ENCODE measurements around the gene ABI1. TPM values are rescaled to one million over a fixed set of nuclear protein-coding genes. Genes with fewer than 3 reads are reported as not detected.
A peak's percentile ranks its signal among the peaks of the same experiment; 100 is the strongest.
"Not testable (repeated sequence)": the region's sequence is repeated elsewhere in the genome, so short reads cannot be mapped to it uniquely, and the experiment has no call there.

The ABI1 gene
- total RNA-seq, 1 donor from 2014 or later: 43.1 TPM

GRCh38 chr10:26857991-26858706 lies 2.6 kb downstream of the ABI1 start:
- peaks cover 27% of the 10 kb centered on the region for H4K20me1 ChIP-seq (ENCODE audit: low read depth)
- H3K36me3 ChIP-seq: no peaks in the 10 kb centered on the region
- H3K27ac ChIP-seq: no peak overlapping the region
- Mint-ChIP-seq H3K4me3 (peak overlapping the region; percentile 97), H3K9me3 (peaks cover 2% of the 10 kb centered on the region), H3K27me3 (ENCODE audit: insufficient read depth, low read depth) (no peaks in the 10 kb centered on the region), H3K27ac (no peak overlapping the region), H3K36me3 (peaks cover 4% of the 10 kb centered on the region), H3K4me1 (peaks cover 16% of the 10 kb centered on the region)
- no peak overlapping the region for H3K9ac ChIP-seq
- H3K27me3 ChIP-seq: no peaks in the 10 kb centered on the region
- H3K4me1 ChIP-seq: peaks cover 8% of the 10 kb centered on the region
- no peak overlapping the region for H2AFZ ChIP-seq (replicated peaks)
- peak overlapping the region; percentile 83 for H3K4me2 ChIP-seq
- peaks cover 75% of the 10 kb centered on the region for H3K79me2 ChIP-seq (ENCODE audit: low read depth)
- H3F3A ChIP-seq (ENCODE audit: low read depth): peaks cover 7% of the 10 kb centered on the region
- H3K9me3 ChIP-seq (ENCODE audit: low read depth): no peaks in the 10 kb centered on the region
- TF ChIP-seq, protein P1, sequence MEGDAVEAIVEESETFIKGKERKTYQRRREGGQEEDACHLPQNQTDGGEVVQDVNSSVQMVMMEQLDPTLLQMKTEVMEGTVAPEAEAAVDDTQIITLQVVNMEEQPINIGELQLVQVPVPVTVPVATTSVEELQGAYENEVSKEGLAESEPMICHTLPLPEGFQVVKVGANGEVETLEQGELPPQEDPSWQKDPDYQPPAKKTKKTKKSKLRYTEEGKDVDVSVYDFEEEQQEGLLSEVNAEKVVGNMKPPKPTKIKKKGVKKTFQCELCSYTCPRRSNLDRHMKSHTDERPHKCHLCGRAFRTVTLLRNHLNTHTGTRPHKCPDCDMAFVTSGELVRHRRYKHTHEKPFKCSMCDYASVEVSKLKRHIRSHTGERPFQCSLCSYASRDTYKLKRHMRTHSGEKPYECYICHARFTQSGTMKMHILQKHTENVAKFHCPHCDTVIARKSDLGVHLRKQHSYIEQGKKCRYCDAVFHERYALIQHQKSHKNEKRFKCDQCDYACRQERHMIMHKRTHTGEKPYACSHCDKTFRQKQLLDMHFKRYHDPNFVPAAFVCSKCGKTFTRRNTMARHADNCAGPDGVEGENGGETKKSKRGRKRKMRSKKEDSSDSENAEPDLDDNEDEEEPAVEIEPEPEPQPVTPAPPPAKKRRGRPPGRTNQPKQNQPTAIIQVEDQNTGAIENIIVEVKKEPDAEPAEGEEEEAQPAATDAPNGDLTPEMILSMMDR (IDR thresholded peaks at IDR 0.05): no peak
- TF ChIP-seq EZH2 (IDR thresholded peaks at IDR 0.05): no peak
- no peak for TF ChIP-seq EZH2phosphoT487 (IDR thresholded peaks at IDR 0.05)
- H3K4me3 ChIP-seq: peak overlapping the region; percentile 96
- no peak for DNase-seq (ENCODE audit: low spot score)

DNA sequence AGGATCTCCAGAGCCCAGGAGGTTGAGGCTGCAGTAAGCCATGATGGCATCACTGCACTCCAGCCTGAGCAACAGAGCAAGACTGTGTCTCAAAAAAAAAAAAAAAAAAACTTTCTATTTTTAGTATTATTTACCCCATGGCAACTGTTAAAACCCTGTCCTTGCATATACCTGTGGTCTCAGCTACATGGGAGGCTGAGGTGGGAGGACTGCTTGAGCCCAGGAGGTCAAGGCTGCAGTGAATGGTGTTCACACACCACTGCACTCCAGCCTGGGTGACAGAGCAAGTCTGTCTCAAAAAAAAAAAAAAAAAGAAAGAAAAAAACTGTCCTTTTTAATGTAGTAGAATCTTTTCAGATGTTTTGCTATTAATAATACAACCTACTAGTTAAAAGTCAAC lies 3.2 kb downstream of the ABI1 start:
- not testable (repeated sequence) for H3K4me2 ChIP-seq; H3K27ac ChIP-seq; DNase-seq (ENCODE audit: low spot score); H3K36me3 ChIP-seq; H3K36me3 Mint-ChIP-seq; H3K27me3 ChIP-seq; H3K9me3 ChIP-seq (ENCODE audit: low read depth); H3K4me3 Mint-ChIP-seq; H3K9ac ChIP-seq; H3K27me3 Mint-ChIP-seq (ENCODE audit: insufficient read depth, low read depth); H3K27ac Mint-ChIP-seq; H3K4me3 ChIP-seq; H3K4me1 ChIP-seq; H3F3A ChIP-seq (ENCODE audit: low read depth); H2AFZ ChIP-seq (replicated peaks); H3K9me3 Mint-ChIP-seq
- peaks cover 16% of the 10 kb centered on the region for H3K4me1 Mint-ChIP-seq
- Histone ChIP-seq H3K79me2 (ENCODE audit: low read depth) (peaks cover 81% of the 10 kb centered on the region), H4K20me1 (ENCODE audit: low read depth) (peaks cover 27% of the 10 kb centered on the region)

GRCh38 chr10:26855186-26855585 lies 5.6 kb downstream of the ABI1 start:
- no peaks in the 10 kb centered on the region for H3K27me3 Mint-ChIP-seq (ENCODE audit: insufficient read depth, low read depth)

DNA sequence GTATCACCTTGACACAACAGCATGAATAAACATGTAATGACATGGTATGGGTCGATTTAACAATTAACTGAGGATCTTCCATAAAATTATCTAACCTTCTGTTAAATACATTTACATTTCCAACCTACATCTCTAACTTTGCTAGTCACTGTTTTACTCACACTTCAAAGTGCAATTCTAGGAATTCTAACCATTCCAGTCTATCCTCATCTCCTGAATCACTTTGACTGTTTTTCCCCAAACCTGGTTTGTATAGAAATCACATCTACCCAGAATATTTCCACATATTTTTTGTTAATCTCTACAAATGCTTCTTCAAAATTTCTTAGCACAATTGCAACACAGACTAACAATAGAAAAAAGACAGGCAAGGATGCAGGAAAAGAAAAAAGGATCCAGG lies 6.2 kb downstream of the ABI1 start:
- Histone ChIP-seq H2AFZ (replicated peaks) (no peak overlapping the region), H3F3A (ENCODE audit: low read depth) (peaks cover 8% of the 10 kb centered on the region), H3K4me3 (no peak overlapping the region), H3K79me2 (ENCODE audit: low read depth) (peaks cover 99% of the 10 kb centered on the region), H4K20me1 (ENCODE audit: low read depth) (peaks cover 37% of the 10 kb centered on the region), H3K4me2 (no peak overlapping the region), H3K4me1 (peaks cover 20% of the 10 kb centered on the region), H3K36me3 (no peaks in the 10 kb centered on the region), H3K27ac (no peak overlapping the region), H3K9ac (no peak overlapping the region), H3K27me3 (no peaks in the 10 kb centered on the region), H3K9me3 (ENCODE audit: low read depth) (no peaks in the 10 kb centered on the region)
- no peak for DNase-seq (ENCODE audit: low spot score)
- no peaks in the 10 kb centered on the region for H3K27me3 Mint-ChIP-seq (ENCODE audit: insufficient read depth, low read depth)
- H3K4me3 Mint-ChIP-seq: no peak overlapping the region
- H3K36me3 Mint-ChIP-seq: peaks cover 4% of the 10 kb centered on the region
- H3K4me1 Mint-ChIP-seq: peaks cover 18% of the 10 kb centered on the region
- peaks cover 2% of the 10 kb centered on the region for H3K9me3 Mint-ChIP-seq
- no peak overlapping the region for H3K27ac Mint-ChIP-seq
- TF ChIP-seq, protein P1 (IDR thresholded peaks at IDR 0.05): no peak
- TF ChIP-seq EZH2 (IDR thresholded peaks at IDR 0.05) (no peak), EZH2phosphoT487 (IDR thresholded peaks at IDR 0.05) (no peak)

More at GRCh38 chr10:26855186-26855585, 5.6 kb downstream of the ABI1 start:
- Histone ChIP-seq H3K4me3 (no peak overlapping the region), H2AFZ (replicated peaks) (no peak overlapping the region), H3K27me3 (no peaks in the 10 kb centered on the region), H3K4me1 (peaks cover 20% of the 10 kb centered on the region), H3F3A (ENCODE audit: low read depth) (peaks cover 10% of the 10 kb centered on the region), H3K9ac (no peak overlapping the region), H3K36me3 (no peaks in the 10 kb centered on the region), H3K27ac (no peak overlapping the region), H3K79me2 (ENCODE audit: low read depth) (peaks cover 99% of the 10 kb centered on the region), H3K9me3 (ENCODE audit: low read depth) (no peaks in the 10 kb centered on the region), H4K20me1 (ENCODE audit: low read depth) (peaks cover 37% of the 10 kb centered on the region), H3K4me2 (no peak overlapping the region)
- Mint-ChIP-seq H3K36me3 (peaks cover 4% of the 10 kb centered on the region), H3K4me3 (no peak overlapping the region), H3K9me3 (peaks cover 2% of the 10 kb centered on the region), H3K4me1 (peaks cover 18% of the 10 kb centered on the region), H3K27ac (no peak overlapping the region)
- TF ChIP-seq EZH2 (IDR thresholded peaks at IDR 0.05): no peak
- TF ChIP-seq, protein P1 (IDR thresholded peaks at IDR 0.05): no peak
- no peak for TF ChIP-seq EZH2phosphoT487 (IDR thresholded peaks at IDR 0.05)
- DNase-seq (ENCODE audit: low spot score): no peak
